Smooth muscle cell (in vitro differentiated cells): Measurements from ENCODE around the gene GPR17. TPM values are rescaled to one million over a fixed set of nuclear protein-coding genes. Genes with fewer than 3 reads are reported as not detected.

Experiments used
- DNase-seq: peaks from one replicate; lab custom pipeline; 2025; ENCODE audit not compliant: unreplicated experiment; lab: John Stamatoyannopoulos, UW
- H2AFZ ChIP-seq: fragments of 200-600 bp; sonication (generic); 2 replicates; pipeline ENCODE4 v1.6.0; 2016; ENCODE audit warnings: antibody characterized with exemption, low read depth, mild to moderate bottlenecking
- H3F3A ChIP-seq: fragments of 200-600 bp; sonication (generic); 2 replicates; pipeline ENCODE4 v1.6.0; 2017; ENCODE audit warnings: antibody characterized with exemption, low read depth
- H3K27ac ChIP-seq: fragments of 200-600 bp; sonication (generic); 2 replicates; pipeline ENCODE4 v1.5.1; 2016; ENCODE audit warnings: low read depth, mild to moderate bottlenecking
- H3K27me3 ChIP-seq: fragments of 200-600 bp; sonication (generic); 2 replicates; pipeline ENCODE4 v1.6.1; 2016; ENCODE audit warnings: low read depth, mild to moderate bottlenecking
- H3K36me3 ChIP-seq: fragments of 200-600 bp; sonication (generic); 2 replicates; pipeline ENCODE4 v1.5.1; 2016; ENCODE audit warnings: low read depth
- H3K4me1 ChIP-seq: fragments of 200-600 bp; sonication (generic); 2 replicates; pipeline ENCODE4 v1.5.1; 2016; ENCODE audit warnings: low read depth
- H3K4me2 ChIP-seq: fragments of 200-600 bp; sonication (generic); 2 replicates; pipeline ENCODE4 v1.6.0; 2016; ENCODE audit warnings: mild to moderate bottlenecking
- H3K4me3 ChIP-seq: fragments of 200-600 bp; sonication (generic); 2 replicates; pipeline ENCODE4 v1.5.1; 2016; ENCODE audit warnings: mild to moderate bottlenecking
- H3K79me2 ChIP-seq: fragments of 200-600 bp; sonication (generic); 2 replicates; pipeline ENCODE4 v1.6.0; 2016; ENCODE audit warnings: low read depth, mild to moderate bottlenecking
- H3K9ac ChIP-seq: fragments of 200-600 bp; sonication (generic); 2 replicates; pipeline ENCODE4 v1.6.0; 2016; ENCODE audit warnings: low read depth
- H3K9me3 ChIP-seq: fragments of 200-600 bp; sonication (generic); replicated peaks from 2 replicates; pipeline ENCODE4 v1.5.1; 2016; ENCODE audit warnings: low read depth
- H4K20me1 ChIP-seq: fragments of 200-600 bp; sonication (generic); 2 replicates; pipeline ENCODE4 v1.6.0; 2016; ENCODE audit warnings: low read depth
- WGBS: methylation state at CpG from one replicate; pipeline ENCODE4 v1.1.7; 2016; ENCODE audit warnings: low lambda C conversion rate; 5-methylcytosine and 5-hydroxymethylcytosine counted together
- polyA plus RNA-seq: library from polyadenylated mRNA; unstranded; fragments of >200 nt; fragmentation: Nextera tagmentation; extraction: Ambion mirVana; gene quantifications from 2 replicates; pipeline ENCODE4 v1.2.1, GENCODE V29; 2016
- total RNA-seq: library from RNA; depleted of rRNA; stranded (reverse); fragments of >200 nt; gene quantifications from 2 replicates; pipeline ENCODE4 v1.2.3, GENCODE V29; 2014
- TF ChIP-seq, protein P1 (sequence below): fragments of 200-600 bp; sonication (generic); IDR thresholded peaks from 2 replicates; pipeline ENCODE4 v1.5.1; 2017; ENCODE audit warnings: borderline replicate concordance, mild to moderate bottlenecking, antibody characterized with exemption; ENCODE audit not compliant: insufficient read depth, poor library complexity, severe bottlenecking

GPR17 gene
- total and polyA plus RNA-seq, 2 experiments from 2014 or later = not detected

DNA sequence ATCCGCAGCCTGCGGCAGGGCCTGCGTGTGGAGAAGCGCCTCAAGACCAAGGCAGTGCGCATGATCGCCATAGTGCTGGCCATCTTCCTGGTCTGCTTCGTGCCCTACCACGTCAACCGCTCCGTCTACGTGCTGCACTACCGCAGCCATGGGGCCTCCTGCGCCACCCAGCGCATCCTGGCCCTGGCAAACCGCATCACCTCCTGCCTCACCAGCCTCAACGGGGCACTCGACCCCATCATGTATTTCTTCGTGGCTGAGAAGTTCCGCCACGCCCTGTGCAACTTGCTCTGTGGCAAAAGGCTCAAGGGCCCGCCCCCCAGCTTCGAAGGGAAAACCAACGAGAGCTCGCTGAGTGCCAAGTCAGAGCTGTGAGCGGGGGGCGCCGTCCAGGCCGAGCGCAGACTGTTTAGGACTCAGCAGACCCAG, 5.4 kb downstream of the GPR17 start:
- H3K27me3 ChIP-seq = no peaks in the 10 kb centered on the region
- H3K36me3 ChIP-seq = no peaks in the 10 kb centered on the region
- no peak overlapping the region for H2AFZ ChIP-seq
- no peak overlapping the region for H3K4me2 ChIP-seq
- 94% methylated on average over 29 of the region's 29 CpGs for WGBS
- no peak overlapping the region for H3K27ac ChIP-seq
- TF ChIP-seq, protein P1, sequence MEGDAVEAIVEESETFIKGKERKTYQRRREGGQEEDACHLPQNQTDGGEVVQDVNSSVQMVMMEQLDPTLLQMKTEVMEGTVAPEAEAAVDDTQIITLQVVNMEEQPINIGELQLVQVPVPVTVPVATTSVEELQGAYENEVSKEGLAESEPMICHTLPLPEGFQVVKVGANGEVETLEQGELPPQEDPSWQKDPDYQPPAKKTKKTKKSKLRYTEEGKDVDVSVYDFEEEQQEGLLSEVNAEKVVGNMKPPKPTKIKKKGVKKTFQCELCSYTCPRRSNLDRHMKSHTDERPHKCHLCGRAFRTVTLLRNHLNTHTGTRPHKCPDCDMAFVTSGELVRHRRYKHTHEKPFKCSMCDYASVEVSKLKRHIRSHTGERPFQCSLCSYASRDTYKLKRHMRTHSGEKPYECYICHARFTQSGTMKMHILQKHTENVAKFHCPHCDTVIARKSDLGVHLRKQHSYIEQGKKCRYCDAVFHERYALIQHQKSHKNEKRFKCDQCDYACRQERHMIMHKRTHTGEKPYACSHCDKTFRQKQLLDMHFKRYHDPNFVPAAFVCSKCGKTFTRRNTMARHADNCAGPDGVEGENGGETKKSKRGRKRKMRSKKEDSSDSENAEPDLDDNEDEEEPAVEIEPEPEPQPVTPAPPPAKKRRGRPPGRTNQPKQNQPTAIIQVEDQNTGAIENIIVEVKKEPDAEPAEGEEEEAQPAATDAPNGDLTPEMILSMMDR = no peak
- no peaks in the 10 kb centered on the region for H4K20me1 ChIP-seq
- H3K4me1 ChIP-seq = peaks cover 9% of the 10 kb centered on the region
- H3F3A ChIP-seq = no peaks in the 10 kb centered on the region
- H3K9ac ChIP-seq = no peak overlapping the region
- DNase-seq = no peak
- no peaks in the 10 kb centered on the region for H3K79me2 ChIP-seq
- no peaks in the 10 kb centered on the region for H3K9me3 ChIP-seq
- no peak overlapping the region for H3K4me3 ChIP-seq

DNA sequence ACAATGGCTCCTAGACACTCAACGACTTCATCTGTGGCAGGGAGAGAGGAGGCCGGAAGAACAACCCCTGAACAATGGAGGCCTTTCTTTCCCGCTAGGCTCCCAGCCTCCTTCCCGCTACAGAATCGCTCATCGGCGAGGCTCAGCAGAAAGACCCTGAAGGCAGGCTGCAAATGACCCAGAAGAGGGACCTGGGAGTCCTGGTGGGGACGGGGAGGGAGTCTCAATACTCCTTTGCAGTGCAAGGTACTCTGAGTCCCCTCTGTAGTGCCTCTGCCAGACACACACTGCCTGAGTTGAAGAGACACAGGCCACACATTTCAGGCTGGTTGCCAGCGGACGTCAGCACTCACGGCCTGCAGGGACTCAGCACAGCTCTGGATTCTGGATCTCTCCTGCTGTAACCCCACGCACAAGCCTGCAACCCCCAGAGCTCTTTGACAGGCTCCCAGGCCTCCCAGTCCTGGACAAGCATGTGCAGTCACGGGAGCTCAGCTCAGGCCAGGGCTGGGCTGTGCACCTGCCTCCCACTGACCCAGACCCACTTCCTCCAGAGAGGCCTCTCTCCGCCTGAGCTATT, 6.1 kb downstream of the GPR17 start:
- H3F3A ChIP-seq = no peaks in the 10 kb centered on the region
- DNase-seq = peak; percentile 26
- H4K20me1 ChIP-seq = no peaks in the 10 kb centered on the region
- no peak overlapping the region for H3K4me3 ChIP-seq
- WGBS = 74% methylated on average over 14 of the region's 14 CpGs
- no peak overlapping the region for H3K4me2 ChIP-seq
- H3K9me3 ChIP-seq = no peaks in the 10 kb centered on the region
- H2AFZ ChIP-seq = no peak overlapping the region
- H3K27ac ChIP-seq = no peak overlapping the region
- no peaks in the 10 kb centered on the region for H3K79me2 ChIP-seq
- H3K36me3 ChIP-seq = no peaks in the 10 kb centered on the region
- H3K27me3 ChIP-seq = no peaks in the 10 kb centered on the region
- H3K9ac ChIP-seq = no peak overlapping the region
- TF ChIP-seq, protein P1 = no peak
- H3K4me1 ChIP-seq = peaks cover 9% of the 10 kb centered on the region

DNA sequence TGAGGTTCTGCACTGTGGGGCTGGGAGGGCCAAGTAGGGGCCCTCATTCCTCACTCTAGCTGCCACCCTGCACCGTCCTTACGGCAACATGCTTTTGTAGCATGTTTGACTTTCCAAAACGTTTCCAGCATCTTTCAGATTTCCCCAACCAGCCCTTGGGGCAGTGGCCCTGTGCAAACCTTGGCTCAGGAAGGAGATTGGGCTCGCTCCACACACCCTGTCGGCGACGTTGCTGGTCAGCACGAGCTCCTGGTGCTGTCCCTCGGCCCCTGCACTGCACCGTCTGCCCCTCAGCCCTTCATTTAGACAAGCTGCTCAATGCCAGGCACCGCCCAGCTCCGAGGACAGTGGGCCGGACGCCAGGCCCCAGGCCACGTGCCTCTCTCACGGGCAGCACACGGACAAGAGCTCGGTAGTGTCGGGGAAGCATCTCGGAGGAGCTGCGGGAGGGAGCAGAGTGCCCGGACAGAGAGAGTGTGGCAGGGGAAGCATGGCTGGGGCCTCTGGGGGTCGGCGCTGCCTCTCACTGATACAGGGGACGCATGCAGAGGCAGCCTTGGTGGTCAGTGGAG, 6.9 kb downstream of the GPR17 start:
- Histone ChIP-seq H2AFZ (no peak overlapping the region), H3K27ac (no peak overlapping the region), H3K4me3 (no peak overlapping the region), H3K9ac (no peak overlapping the region), H3K9me3 (no peaks in the 10 kb centered on the region), H4K20me1 (no peaks in the 10 kb centered on the region), H3K36me3 (no peaks in the 10 kb centered on the region), H3K4me2 (no peak overlapping the region), H3K79me2 (no peaks in the 10 kb centered on the region), H3F3A (no peaks in the 10 kb centered on the region), H3K4me1 (peaks cover 9% of the 10 kb centered on the region), H3K27me3 (no peaks in the 10 kb centered on the region)
- 80% methylated on average over 25 of the region's 25 CpGs for WGBS
- TF ChIP-seq, protein P1 = no peak
- no peak for DNase-seq

- H3K27ac ChIP-seq = no peak overlapping the region
- H3K79me2 ChIP-seq = no peaks in the 10 kb centered on the region
- TF ChIP-seq, protein P1 = no peak
- H3K9me3 ChIP-seq = no peaks in the 10 kb centered on the region
- H3K9ac ChIP-seq = no peak overlapping the region
- H3K4me1 ChIP-seq = peaks cover 9% of the 10 kb centered on the region
- DNase-seq = no peak
- no peak overlapping the region for H3K4me3 ChIP-seq
- H3K4me2 ChIP-seq = no peak overlapping the region
- 94% methylated on average over 16 of the region's 16 CpGs for WGBS
- H3K36me3 ChIP-seq = no peaks in the 10 kb centered on the region
- H3F3A ChIP-seq = no peaks in the 10 kb centered on the region
- no peak overlapping the region for H2AFZ ChIP-seq
- no peaks in the 10 kb centered on the region for H3K27me3 ChIP-seq
- peaks cover 7% of the 10 kb centered on the region for H4K20me1 ChIP-seq
These were observed 7.6 kb downstream of the GPR17 start for GRCh38 chr2:127653421-127654083.
